Keratinocyte (primary cell): ENCODE measurements around the gene RPUSD3.

Experiments
- EZH2 ChIP-seq: IDR thresholded peaks from one replicate; pipeline ENCODE4 v1.6.1; 2012; ENCODE audit warnings: inconsistent platforms, mild to moderate bottlenecking, low read length, moderate library complexity
- TF ChIP-seq, protein P1 (sequence below), 3 experiments: IDR thresholded peaks in 1 of 3; conservative IDR thresholded peaks in 1 of 3; optimal IDR thresholded peaks in 1 of 3; 2 replicates in 2 of 3; 3 replicates in 1 of 3; pipeline versions ENCODE3 to v1.5.1; 2011; ENCODE audit warnings: low read length in 3 of 3, mild to moderate bottlenecking in 3 of 3, moderate library complexity in 2 of 3, control low read depth in 1 of 3, inconsistent platforms in 1 of 3; ENCODE audit not compliant: insufficient read depth in 2 of 3; ENCODE audit errors: extremely low read depth in 1 of 3

DNA sequence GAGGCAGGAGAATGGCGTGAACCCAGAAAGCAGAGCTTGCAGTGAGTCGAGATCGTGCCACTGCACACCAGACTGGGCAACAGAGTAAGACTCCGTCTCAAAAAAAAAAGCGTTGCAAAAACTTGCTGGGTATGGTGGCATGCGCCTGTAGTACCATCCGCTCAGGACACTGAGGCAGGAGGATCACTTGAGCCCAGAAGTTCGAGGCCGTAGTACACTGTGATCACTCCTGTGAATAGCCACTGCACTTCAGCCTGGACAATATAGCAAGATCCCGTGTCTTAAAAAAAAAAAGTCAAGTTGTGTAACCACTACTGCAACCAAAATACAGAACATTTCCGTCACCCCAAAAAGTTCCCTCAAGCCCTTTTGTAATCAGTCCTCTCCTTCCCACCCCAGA, 49.4 kb downstream of the RPUSD3 start:
- TF ChIP-seq, protein P1, sequence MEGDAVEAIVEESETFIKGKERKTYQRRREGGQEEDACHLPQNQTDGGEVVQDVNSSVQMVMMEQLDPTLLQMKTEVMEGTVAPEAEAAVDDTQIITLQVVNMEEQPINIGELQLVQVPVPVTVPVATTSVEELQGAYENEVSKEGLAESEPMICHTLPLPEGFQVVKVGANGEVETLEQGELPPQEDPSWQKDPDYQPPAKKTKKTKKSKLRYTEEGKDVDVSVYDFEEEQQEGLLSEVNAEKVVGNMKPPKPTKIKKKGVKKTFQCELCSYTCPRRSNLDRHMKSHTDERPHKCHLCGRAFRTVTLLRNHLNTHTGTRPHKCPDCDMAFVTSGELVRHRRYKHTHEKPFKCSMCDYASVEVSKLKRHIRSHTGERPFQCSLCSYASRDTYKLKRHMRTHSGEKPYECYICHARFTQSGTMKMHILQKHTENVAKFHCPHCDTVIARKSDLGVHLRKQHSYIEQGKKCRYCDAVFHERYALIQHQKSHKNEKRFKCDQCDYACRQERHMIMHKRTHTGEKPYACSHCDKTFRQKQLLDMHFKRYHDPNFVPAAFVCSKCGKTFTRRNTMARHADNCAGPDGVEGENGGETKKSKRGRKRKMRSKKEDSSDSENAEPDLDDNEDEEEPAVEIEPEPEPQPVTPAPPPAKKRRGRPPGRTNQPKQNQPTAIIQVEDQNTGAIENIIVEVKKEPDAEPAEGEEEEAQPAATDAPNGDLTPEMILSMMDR (optimal IDR thresholded peaks at IDR 0.05 in 1 of 3, IDR thresholded peaks at IDR 0.05 in 1 of 3, conservative IDR thresholded peaks at IDR 0.05 in 1 of 3; ENCODE audit: extremely low read depth in 1 of 3, insufficient read depth in 2 of 3, low read length in 3 of 3): no peak
- TF ChIP-seq EZH2: no peak
